Ramos (cell line): ENCODE results near the gene DOK4.

ENCODE experiments used
- in situ Hi-C: fragments of 300-500 bp; cut with MboI; formaldehyde crosslinking; loops from one replicate; pipeline ENCODE4 v1.14.3; 2022; ENCODE audit warnings: low sequenced_read_pairs; ENCODE audit not compliant: unreplicated experiment

Gene DOK4

DNA sequence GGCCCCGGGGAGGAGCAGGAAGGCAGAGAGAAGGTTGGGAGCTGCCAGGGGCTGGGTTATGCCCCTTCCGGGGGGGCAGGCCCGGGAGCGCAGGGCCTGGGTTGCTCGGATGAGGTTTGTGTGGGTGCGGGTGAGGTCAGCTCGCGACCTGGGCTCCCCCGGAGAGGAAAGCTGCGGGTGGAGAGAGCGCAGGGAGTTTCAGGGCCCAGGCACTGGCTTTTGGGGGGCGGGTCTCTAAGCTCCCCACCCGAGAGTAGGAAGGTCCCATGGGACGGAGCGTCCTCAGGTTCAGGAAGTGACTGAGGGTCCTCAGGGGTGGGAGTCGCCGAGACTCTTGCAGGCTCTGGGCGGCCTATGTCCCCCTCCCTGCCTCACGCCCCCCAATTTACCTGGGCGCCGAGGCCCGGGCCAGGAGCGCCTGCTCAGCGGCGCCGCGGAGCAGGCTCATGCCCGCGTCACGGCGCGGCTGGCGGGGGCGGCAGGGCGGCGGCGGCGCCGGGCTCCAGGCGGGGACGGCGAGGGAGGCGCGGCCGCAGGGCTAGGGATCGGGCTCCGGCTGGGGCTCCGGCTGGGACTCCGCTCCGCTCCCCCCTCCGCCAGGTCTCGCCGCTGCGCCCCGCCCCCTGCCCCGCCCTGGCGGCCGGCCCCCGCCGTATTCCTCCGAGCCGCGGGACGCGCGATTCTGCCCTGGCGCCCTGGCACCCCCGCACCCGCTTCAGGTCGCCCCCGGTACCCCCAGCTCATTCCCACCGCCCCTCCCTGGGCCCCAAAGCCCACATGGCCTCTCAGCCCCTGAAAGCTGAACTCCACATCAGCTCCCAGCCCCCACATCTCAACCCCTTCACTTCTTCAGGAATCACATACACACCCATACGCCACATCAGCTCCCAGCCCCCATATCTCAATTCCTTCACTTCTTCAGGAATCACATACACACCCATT, at the start of gene DOK4:
Gene DOK4, minus strand, starts transcription at position 578 of the 942 bp plus-strand sequence. CDS start 6,986 bp downstream, outside the sequence.
- in situ Hi-C loops: no loop called here

DNA sequence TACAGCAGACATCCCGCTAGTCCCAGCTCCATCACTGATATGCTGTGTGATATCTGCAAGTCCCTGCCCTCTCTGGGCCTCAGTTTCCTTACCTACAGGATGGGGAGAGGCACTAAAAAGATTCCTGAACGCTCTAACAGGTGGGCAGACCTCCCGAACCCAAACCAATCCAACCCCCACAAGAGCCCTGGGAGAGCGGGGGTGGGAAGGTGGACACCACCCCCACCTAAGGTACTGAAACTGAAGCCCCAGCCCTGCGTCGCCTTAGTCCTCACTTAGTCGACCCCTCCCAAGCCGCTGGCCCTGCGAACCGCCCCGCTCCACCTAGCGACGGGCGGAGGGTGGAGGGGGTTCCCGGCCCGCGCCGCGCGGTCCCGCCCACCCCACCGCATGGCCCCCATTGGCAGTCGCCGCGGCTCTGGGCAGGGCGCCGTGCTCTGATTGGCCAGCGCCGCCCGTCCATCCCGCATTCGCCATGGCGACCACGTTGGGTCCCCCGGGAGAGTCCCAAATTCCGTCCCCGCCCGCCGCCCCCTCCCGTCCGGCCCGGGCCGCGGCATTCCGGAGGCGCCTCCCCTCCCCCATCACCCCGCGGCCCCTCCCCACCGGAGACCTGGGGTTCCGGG, 49.5 kb upstream of the DOK4 start:
- in situ Hi-C loops: no loop called here

GRCh38 chr16:57534881-57535658, 48.8 kb upstream of the DOK4 start:
- in situ Hi-C loops: no loop called here

DNA sequence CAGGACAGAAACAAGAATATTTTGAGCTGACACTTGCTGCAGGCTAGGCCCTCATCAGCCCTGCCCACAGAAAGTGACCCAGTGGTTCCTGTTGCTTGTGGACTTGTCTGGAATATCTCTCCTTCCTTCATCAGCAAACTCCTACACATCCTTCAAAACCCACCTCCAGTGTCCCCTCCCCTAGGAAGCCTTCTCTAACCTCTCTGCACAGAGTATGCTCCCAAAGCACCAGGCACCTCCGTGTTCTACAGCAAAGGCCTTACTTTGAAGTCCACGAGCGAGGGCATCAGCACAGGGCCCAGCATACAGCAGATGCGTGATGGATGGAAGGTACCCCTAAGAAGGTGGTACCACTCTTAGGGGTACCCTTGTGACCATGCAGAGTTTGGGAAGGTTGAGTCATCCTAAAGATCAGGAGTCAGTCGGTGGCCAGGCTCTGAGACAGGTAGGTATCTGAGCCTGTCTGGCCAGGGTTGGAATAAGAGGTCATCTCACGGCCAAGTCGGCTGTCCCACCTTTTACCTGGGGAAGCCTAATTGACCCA, 48.1 kb upstream of the DOK4 start:
- in situ Hi-C loops: no loop called here

- in situ Hi-C loops: no loop called here
These were observed 47.4 kb upstream of the DOK4 start for GRCh38 chr16:57533431-57534336.

GRCh38 chr16:57532266-57532625, 46.0 kb upstream of the DOK4 start:
- in situ Hi-C loops: no loop called here

DNA sequence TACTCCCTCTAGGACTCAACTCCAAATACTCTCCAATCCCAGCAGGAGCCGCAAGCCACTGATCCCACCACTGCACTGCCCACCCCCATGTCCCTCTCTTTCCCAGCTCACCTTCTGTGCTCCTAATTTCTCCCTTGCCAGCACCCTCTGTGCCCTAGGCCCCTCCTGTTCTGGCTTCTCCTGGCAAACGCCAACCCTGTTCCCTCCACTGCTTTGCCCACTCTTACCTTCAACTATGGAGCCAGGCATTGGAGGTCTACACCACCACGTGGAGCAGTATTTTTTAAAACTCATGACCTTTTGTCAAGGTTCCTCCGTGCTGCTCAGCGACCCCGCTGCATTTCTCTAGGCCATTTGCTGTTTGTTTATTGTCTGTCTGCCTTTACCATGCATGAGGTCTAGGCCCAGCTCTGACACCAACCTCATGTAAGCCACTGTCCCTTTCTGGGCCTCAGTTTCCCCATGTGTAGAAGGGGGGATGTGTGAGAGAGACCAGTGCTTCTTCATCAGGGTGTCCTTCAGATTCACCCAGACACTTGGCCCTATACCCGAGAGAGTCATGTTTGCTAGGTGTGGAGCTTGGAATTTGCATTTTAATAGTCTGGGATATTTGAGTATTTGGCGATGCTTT, 45.5 kb upstream of the DOK4 start:
- in situ Hi-C loops: no loop called here

DNA sequence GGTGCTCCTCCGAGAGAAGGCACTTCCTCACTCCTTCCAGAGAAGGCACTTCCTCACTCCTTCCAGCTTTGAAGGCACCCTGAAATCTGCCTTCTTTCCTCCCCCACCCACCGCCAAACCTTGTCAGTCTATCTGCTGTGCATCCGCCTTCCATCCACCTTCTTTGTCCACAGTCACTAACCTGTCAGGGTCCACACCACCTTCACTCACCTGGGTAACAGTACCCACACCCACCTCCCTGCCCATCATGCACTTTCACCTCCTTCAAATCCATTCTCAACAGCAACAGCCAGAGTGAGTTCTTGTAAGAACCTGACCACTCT, 44.9 kb upstream of the DOK4 start:
- in situ Hi-C loops: no loop called here

DNA sequence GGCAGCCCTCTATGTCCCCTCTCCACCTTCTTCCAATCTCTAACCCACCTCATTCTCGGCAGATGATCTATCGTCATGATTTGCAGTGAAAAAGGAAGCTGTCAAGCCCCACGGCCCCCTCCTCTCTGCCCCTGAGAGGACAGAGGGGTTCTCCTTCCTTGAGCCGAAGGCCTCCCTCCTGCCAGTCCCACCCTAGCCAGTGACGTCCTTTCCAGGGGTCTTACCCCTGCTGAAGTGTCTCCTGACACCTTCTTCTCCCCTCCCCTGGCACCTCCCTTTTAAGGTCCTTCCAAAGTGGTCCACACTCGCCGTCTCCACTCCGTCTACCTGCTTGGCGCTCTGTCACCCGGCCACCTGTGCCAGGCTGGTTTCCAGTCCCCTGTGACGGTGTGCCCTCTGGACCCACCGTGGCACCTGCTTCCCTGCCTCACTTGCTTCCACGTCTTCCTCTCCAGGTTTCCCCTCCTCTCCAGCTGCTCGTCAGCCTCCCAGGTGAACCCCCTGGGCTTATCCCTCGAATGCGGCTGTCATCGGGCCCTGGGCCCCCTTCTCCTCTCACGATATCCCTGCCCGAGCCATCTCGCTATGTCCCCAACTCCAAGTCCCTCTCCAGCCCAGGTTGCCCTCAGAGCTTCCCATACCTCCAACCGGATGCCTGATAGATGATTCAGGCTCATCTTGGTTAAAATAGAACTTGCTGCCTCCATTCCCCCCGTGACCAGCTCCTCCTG, 44.4 kb upstream of the DOK4 start:
- in situ Hi-C loops: no loop called here

DNA sequence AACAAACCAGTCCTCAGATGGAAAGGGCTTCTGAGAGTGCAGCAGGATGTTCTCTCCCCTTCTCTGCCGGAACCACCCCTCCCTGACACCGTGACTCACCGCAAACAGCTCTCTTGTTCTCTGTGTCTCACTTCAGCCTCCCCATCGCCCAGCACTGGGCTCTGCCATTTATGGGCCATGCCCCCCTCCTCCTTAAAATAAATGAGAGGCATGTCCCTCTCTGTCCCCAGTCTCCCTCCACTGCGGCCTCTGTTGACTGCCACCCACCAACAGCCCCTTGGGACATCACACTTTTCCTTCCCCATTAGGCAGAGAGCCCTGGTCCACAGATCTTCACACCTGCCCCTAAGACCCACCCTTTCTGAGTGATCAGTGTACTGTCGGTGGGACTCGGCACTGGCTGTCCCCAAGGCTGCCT, 43.8 kb upstream of the DOK4 start:
- in situ Hi-C loops: no loop called here

- in situ Hi-C loops: no loop called here
These were observed 43.3 kb upstream of the DOK4 start for GRCh38 chr16:57529391-57530103.

- in situ Hi-C loops: no loop called here
These were observed 42.5 kb upstream of the DOK4 start for GRCh38 chr16:57528499-57529390.

- in situ Hi-C loops: no loop called here
These were observed 41.5 kb upstream of the DOK4 start for GRCh38 chr16:57527610-57528360.

- in situ Hi-C loops: no loop called here
These were observed 40.7 kb upstream of the DOK4 start for GRCh38 chr16:57527027-57527426.

DNA sequence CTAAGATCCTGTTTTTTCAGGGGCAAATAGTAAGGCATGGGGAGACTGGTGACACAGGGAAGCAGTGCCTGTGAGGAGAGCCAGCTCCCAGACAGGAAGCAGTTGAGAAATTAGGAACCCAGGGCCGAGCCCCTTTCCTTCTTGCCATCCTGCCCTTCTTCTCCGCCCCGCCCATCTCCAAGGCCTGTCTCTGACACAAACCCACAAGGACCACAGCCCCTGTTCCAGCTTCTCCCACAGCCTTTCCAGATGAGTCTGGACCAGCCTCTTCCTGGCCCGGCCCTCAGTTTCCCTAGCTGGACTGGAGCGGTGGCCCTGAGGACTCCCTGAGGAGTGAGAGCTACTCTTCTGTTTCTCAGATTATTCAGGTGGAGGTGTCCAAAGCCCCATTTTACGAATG, 40.2 kb upstream of the DOK4 start:
- in situ Hi-C loops: no loop called here

- in situ Hi-C loops: no loop called here
These were observed 39.5 kb upstream of the DOK4 start for GRCh38 chr16:57525761-57526160.
